Epidermal melanocyte (primary cell): ENCODE data around the gene SERPINA12.
A peak's percentile ranks its signal among the peaks of the same experiment; 100 is the strongest.
"Not testable (repeated sequence)": the region's sequence is repeated elsewhere in the genome, so short reads cannot be mapped to it uniquely, and the experiment has no call there.

Source experiments
- DNase-seq: peaks from one replicate; pipeline ENCODE4 v3.0.0; 2011; ENCODE audit warnings: low spot score; ENCODE audit not compliant: insufficient read length

Gene SERPINA12

GRCh38 chr14:94494085-94494484 lies 15.2 kb downstream of the SERPINA12 start:
- DNase-seq, result no peak

- no peak for DNase-seq
Measured at GRCh38 chr14:94491511-94491910, 17.8 kb downstream of the SERPINA12 start.

- no peak for DNase-seq
Measured at GRCh38 chr14:94489336-94489735, 19.9 kb downstream of the SERPINA12 start.

GRCh38 chr14:94486883-94487282 lies 22.4 kb downstream of the SERPINA12 start:
- DNase-seq, result no peak

- DNase-seq, result peak; percentile 36
Measured at GRCh38 chr14:94485944-94486841, 23.1 kb downstream of the SERPINA12 start.

- no peak for DNase-seq
Measured at GRCh38 chr14:94484481-94484880, 24.8 kb downstream of the SERPINA12 start.

- DNase-seq, result no peak
Measured at GRCh38 chr14:94483729-94484275, 25.5 kb downstream of the SERPINA12 start.

GRCh38 chr14:94483071-94483451 lies 26.2 kb downstream of the SERPINA12 start:
- no peak for DNase-seq

- DNase-seq, result not testable (repeated sequence)
Measured at GRCh38 chr14:94482132-94483070, 26.9 kb downstream of the SERPINA12 start.

- no peak for DNase-seq
Measured at GRCh38 chr14:94481468-94482131, 27.7 kb downstream of the SERPINA12 start.

GRCh38 chr14:94480809-94481208 lies 28.5 kb downstream of the SERPINA12 start:
- no peak for DNase-seq

- no peak for DNase-seq
Measured at GRCh38 chr14:94478420-94478819, 30.8 kb downstream of the SERPINA12 start.

GRCh38 chr14:94476023-94476422 lies 33.2 kb downstream of the SERPINA12 start, which contains the start of gene SERPINA9:
Gene SERPINA9, minus strand, starts transcription at chr14:94476197. Its CDS starts 6,357 bp downstream, at chr14:94469840.
- DNase-seq, result no peak

GRCh38 chr14:94474581-94475031 lies 34.7 kb downstream of the SERPINA12 start:
- DNase-seq, result no peak

GRCh38 chr14:94473666-94474410 lies 35.4 kb downstream of the SERPINA12 start:
- no peak for DNase-seq

GRCh38 chr14:94472842-94473241 lies 36.4 kb downstream of the SERPINA12 start:
- no peak for DNase-seq

- no peak for DNase-seq
Measured at GRCh38 chr14:94471045-94471444, 38.2 kb downstream of the SERPINA12 start.

GRCh38 chr14:94470311-94470710 lies 39.0 kb downstream of the SERPINA12 start:
- DNase-seq, result no peak

- no peak for DNase-seq
Measured at GRCh38 chr14:94469261-94469660, 40.0 kb downstream of the SERPINA12 start.
